ENCODE measurements around the gene TTC9C. TPM values are rescaled to one million over a fixed set of nuclear protein-coding genes. Genes with fewer than 3 reads are reported as not detected.

The TTC9C gene
- total and polyA plus RNA-seq, 2 of the 13 experiments (the other 11 are each of a cell fraction or from before 2014, with no cell fraction given) = 28.0 to 36.4 TPM

- TF ChIP-seq SALL1 (CRISPR knock-in tag; IDR thresholded peaks at IDR 0.05) (peak; percentile 16; the same call in 1 of the 2 replicates), HMG20A (CRISPR knock-in tag; IDR thresholded peaks at IDR 0.05; ENCODE audit: borderline replicate concordance) (no peak), ZNF251 (CRISPR knock-in tag; IDR thresholded peaks at IDR 0.05) (no peak), REST (IDR thresholded peaks at IDR 0.05; ENCODE audit: borderline replicate concordance in 1 of 2, low read depth in 1 of 2, low read length in 2 of 2) (0 out of 4 replicates have a peak, but pooled peaks of 1 of the 2 experiments have one; percentile 9), FOSL2 (CRISPR knock-in tag; IDR thresholded peaks at IDR 0.05) (peak; percentile 28; the same call in 1 of the 2 replicates), E2F2 (CRISPR knock-in tag; IDR thresholded peaks at IDR 0.05; ENCODE audit: borderline replicate concordance) (no peak), SMARCC2 (IDR thresholded peaks at IDR 0.05) (no peak), UBTF (CRISPR knock-in tag; IDR thresholded peaks at IDR 0.05) (peak; percentile 52; the same call in 1 of the 2 replicates), ZNF83 (CRISPR knock-in tag; IDR thresholded peaks at IDR 0.05; ENCODE audit: borderline replicate concordance) (no peak), ELF3 (CRISPR knock-in tag; IDR thresholded peaks at IDR 0.05) (0 out of 2 replicates have a peak, but pooled peaks have one; percentile 11), KLF15 (CRISPR knock-in tag; IDR thresholded peaks at IDR 0.05; ENCODE audit: borderline replicate concordance) (no peak), JARID2 (CRISPR knock-in tag; IDR thresholded peaks at IDR 0.05; ENCODE audit: insufficient replicate concordance) (no peak), BCL6 (CRISPR knock-in tag; IDR thresholded peaks at IDR 0.05) (peak; percentile 36; the same call in 1 of the 2 replicates), GTF2F1 (IDR thresholded peaks at IDR 0.05; ENCODE audit: low read length) (no peak), ZNF616 (CRISPR knock-in tag; IDR thresholded peaks at IDR 0.05; ENCODE audit: low read depth) (0 out of 2 replicates have a peak, but pooled peaks have one; percentile 14), XRCC5 (optimal IDR thresholded peaks at IDR 0.05; ENCODE audit: low read length) (peak; percentile 87), ZNF431 (CRISPR knock-in tag; IDR thresholded peaks at IDR 0.05; ENCODE audit: borderline replicate concordance, low read depth) (no peak), ZMYM4 (CRISPR knock-in tag; IDR thresholded peaks at IDR 0.05) (no peak), ELF1 (CRISPR knock-in tag; IDR thresholded peaks at IDR 0.05) (0 out of 2 replicates have a peak, but pooled peaks have one; percentile 11), KAT7 (CRISPR knock-in tag; IDR thresholded peaks at IDR 0.05; ENCODE audit: borderline replicate concordance) (no peak), ZBTB44 (CRISPR knock-in tag; IDR thresholded peaks at IDR 0.05) (no peak)
These were observed 58.2 kb downstream of the TTC9C start (continued) for GRCh38 chr11:62786318-62787004.
